ENCODE measurements around the gene SLC24A3. TPM values are rescaled to one million over a fixed set of nuclear protein-coding genes. Genes with fewer than 3 reads are reported as not detected.

Gene SLC24A3
- total RNA-seq, 1 donor from 2014 or later: 17.8 TPM

DNA sequence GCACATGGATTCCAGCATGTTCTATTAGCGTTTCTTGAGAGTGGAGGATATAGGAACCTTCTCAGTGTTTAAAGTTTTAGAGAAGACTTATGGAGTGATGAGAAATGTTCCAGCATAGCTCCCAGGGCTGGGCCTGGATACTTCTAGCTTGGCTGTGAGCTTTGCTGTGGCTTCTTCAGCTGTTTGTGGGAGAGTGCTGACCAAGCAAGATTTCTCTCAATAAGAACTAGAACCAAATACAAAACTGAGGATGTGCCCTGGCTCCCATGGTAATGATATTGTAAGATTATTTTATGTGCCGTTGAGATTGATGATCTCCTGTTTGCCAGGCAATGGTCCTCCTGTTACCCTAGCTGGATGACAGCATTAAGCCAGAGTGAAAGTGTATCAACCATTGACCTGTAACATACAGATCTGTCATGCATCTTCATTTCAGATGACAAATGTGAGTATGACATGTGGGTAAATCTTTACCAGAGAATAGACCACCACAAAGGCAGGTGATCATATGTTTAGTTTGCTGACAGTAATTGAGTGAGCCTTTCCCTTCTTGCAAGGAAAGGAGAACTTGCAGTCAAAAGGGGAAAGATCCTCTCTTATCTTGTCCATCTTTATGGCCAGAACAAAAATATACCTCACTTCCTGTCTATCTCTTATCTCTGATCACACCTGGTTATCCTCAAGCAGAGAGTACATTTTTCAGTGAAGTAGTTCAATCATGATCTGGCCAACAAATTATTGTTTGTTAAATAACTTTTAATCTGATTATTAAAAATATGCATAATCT is 180.1 kb downstream of the SLC24A3 start:
- no peak for DNase-seq

DNA sequence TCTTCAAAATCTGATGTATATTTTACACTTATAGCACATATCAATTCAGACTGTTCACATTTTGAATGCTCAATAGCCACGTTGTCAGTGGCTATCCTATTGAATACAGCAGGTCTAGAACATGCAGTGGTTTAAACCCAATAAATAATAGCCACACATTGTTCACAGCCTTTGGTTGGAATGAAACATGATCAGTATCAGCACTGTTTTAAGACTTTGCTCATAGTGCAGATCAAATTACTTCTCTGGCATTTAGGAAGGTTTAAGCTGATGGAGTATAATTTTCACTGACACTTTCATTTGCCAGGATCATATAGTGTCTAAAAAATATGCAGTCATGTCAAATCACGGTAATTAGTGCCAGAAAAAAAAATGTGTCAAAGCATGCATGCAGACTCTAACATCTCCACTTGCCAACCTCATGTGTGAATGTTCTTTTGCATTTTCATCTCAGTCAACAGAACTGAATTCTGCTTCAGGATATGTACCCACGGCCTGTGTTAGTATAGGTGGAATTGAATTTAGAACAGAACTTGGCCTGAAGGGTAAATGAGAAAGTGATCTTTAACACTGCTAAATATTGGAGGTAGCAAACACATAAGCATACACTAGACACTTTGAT is 184.1 kb downstream of the SLC24A3 start:
- no peak for DNase-seq

DNA sequence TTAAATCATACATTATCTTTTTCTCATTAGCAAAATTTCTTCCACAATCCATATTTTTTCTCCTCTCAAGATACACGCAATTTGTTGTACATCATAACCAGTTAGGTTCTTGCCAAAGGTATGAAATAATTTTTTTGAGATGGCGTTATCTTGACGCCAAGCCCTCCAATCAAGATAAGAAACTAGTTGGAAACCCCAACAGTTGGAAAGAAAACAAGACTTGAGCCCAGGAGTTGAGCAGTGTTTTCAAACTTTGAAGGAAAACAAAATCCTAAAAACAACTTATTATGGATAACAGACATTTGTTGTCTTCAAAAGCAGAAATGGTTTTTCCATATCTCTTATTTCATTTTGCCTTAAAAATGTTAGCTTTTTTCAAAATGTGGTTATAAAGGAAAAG is 184.8 kb downstream of the SLC24A3 start:
- DNase-seq: no peak

DNA sequence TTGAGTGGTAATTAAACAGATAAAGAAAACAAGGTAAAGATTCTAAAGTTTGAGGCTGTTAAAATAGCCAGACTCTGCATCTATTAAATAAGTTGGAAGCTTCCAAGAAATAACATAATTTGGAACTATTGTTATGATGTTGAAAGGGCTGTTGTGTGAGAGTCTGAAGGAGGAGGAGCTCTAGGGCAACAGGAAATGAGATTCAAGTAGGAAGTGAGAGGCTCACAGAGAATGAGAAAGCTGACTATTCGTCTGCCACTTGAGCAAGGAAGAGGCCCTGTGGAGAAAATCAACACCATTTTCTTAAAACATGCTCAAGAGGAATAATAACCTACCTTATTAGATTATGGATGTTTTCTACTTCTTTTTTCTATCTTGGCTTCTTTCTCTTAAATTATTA is 185.2 kb downstream of the SLC24A3 start:
- no peak for DNase-seq

DNA sequence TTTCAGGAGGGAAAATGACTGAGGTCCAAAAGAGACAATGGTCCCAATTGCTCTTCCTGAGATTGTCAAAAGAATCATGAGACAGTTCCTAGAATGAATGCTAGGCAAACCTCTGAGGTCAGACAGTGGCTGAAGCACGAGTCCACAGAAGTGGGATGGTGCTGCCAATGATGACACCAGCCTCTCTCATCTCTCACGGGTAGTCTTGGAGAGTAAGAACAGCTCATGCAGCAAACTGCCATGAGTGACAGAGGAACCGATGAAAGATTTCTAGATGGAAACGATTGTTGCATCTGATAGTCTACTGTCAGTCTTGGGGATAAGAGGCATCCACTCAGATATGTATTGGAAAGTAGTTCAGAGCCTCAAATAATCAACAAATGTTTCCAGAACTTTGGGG is 188.7 kb downstream of the SLC24A3 start:
- DNase-seq: no peak

DNA sequence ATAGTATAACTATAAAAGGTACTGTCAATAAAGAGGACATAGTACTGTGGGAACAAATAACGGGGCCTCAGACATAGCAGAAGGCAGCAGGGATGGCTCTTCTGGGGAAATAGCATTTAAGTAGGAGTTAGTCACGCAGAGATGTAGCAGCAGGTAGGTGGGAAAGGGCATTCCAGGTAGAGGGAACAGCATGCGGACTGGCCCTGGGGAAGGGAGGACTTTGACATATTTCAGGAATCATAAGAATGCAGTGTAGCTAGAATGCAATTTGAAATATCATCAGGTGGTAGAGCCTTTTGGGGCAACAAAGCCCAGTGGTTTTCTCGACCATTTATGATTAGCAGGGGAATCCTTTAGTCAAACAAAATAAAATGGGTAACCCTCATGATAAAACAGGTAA is 191.1 kb downstream of the SLC24A3 start:
- DNase-seq: no peak

DNA sequence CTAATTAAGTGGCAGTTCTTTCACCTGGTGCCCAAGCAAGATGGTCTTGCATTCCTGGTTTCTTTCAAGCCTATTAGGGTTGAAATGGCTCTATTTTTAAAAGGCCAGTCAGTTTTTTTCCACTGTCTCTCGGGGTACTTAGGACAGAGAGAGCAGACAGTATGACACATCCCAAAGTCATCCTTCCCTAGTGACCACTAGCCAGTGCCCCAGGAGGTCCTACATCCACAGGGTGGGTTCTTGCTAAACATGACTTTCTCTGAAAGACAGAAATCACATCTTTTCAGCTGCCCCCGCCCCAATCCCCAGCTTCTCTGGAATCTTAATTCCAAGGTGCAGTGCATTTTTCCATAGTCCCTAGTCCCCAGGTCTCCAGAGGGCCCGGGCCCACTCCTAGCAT is 192.4 kb downstream of the SLC24A3 start:
- DNase-seq: no peak

DNA sequence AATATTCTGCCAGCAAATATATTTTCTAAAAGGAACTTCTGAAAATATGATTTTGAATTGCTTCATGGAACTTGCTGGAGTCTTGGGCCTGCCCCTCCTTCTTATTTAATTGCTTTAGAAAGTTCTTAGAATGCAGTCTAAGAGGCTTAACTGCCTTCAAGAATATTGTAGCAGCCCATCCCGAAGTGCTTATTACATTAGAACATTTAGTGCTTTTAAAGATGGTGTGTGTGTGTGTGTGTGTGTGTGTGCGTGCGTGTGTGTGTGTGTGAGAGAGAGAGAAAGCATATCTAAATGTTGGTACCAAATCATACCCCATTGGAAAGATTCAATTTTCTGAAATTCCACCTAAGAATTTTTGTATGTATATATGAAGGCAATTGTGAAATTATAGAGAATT is 193.5 kb downstream of the SLC24A3 start:
- DNase-seq: no peak

DNA sequence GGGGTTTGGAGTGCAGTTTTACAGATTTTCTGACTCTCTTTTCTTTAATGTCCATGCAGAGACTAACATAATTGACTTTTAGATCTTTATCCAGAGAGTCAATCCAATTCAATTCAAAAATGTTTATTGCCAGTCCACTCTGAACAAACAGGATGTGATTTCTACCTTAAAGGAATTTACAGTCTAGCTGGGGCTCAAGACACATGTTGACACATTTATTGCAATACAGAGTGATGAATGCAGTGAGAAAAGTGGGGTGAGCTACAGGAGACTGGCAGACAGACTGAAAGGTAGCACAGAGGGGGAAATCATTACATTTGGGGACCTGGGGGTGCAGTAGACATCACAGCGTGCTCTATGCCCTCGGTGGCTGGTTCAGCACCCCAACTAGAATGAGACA is 193.9 kb downstream of the SLC24A3 start:
- no peak for DNase-seq

DNA sequence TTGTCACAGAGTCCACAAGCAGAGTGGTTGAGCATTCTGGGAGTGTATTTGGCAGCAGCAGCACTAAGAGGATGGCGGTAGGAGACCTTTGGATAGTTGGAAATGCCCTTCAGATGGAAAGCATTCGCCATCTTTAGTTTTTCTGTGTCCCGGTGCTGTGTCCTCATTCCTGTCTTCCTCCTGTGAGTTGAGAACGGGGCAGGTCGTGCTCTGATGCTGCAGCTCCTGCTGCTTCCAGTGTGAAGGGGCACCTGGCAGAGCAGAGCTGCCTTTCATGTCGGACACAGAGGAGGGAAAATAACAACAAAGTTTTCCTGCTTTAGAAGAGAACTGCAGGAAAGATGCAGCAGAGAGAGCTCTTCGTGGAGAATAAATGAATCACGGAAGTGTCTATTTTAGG is 194.8 kb downstream of the SLC24A3 start:
- DNase-seq: no peak

DNA sequence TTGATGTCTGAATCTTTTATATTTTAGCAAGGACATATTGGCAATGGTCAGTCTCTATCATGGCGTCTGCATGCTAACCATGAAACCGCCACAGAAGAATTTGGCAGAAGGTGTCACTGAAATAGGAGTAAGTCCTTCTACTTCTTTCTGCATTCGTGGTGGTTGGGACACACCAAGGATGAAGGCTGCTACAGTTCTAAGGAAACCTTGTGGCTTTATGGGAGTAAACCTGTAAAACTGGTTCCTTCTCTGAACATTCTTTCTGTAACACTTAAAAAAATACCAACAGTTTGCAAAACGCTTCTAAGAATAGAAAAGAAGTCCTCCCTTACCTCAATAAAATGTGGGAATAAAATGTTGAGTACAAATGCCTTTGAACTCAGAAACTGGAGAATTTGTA is 195.3 kb downstream of the SLC24A3 start:
- DNase-seq: no peak

DNA sequence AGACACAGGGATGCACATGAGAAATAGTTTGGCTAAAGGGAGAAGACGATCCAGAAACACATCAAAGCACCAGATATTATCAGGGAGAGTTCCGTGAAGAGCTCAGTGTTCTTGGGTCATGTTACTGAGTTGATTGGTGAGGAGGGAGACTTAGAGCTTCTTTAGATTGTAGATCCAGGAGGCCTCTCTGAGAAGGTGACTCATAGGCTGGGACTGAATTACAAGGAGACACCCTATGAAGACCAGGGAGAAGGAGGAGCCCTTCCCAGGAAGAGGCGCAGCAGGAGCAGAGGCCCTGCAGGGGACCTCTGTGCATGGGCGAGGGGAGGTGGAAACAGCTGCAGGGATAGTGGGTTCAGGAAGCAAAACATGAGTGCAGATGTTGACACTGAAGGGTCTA is 196.5 kb downstream of the SLC24A3 start:
- no peak for DNase-seq

DNA sequence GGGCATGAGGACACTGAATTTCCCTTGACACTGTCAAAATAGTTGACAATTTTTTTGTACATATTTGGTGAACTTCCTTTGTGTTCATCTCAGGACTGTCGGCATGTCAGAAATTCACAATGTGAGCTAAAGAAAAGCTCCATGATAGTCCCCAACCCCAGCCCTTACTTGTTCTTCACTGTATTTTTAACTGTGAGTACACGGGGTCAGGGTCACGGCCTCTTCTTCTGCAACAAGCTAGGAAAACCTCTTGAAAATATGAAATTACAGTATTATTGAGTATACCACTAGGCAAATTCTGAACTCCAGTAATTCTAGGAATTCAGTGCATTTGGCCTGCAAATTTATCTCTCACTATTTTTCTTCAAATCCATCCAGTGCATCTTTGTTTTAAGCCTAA is 199.4 kb downstream of the SLC24A3 start:
- DNase-seq: no peak

DNA sequence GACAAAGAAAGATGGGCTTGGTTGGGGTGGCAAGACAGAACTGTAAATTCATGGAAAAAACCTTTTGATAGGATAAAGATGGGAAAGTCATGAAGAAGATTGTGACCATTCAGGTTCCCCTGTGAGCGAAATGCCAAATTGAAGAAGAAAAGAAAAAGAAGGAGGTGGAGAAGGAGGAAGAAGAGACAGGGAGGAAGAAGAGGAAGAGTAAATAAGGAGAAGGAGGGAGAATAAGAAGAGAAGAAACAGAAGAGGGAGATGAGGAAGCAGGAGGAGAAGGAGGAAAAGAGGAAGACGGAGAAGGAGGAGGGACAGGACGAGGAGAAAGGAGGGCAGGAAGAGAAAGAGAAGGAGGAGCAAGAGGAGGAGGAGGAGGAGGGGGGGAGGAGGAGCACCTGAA is 199.8 kb downstream of the SLC24A3 start:
- no peak for DNase-seq

DNA sequence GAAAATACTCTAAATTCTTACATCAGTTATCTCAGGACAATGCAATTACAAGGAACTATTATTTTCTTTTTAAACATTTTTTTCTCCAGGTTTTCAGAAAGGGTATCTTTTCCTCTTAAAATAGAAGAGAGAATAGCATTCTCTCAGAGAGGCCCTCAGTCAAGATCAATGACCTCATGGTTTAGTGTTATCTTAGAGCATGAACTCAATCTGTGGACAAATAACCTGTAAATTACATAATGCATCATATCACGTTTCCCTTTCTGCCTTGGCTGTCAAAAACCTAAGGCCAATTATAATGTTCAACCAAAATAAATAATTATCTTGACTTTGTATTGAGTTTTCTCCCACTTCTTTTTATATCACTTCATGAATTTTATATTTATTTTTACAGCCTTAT is 202.2 kb downstream of the SLC24A3 start:
- DNase-seq: no peak

DNA sequence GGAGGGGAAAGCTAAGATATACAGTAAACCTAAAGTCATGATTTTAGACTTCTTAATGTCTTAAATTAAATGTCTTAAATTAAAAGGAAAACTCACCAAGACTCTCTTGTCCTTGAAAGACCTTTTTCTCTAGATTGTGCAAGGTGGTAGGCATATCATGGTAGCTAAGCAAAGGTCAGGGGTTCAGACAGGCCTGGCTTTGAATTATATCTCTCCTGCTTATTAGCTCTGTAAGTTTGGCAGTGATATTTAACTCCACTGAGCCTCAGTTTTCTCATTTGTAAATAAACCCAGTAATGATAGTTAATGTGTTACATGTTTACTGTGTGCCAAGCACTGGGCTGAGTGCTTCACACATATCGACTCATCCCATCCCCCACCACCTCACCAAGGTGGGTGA is 203.3 kb downstream of the SLC24A3 start:
- no peak for DNase-seq

DNA sequence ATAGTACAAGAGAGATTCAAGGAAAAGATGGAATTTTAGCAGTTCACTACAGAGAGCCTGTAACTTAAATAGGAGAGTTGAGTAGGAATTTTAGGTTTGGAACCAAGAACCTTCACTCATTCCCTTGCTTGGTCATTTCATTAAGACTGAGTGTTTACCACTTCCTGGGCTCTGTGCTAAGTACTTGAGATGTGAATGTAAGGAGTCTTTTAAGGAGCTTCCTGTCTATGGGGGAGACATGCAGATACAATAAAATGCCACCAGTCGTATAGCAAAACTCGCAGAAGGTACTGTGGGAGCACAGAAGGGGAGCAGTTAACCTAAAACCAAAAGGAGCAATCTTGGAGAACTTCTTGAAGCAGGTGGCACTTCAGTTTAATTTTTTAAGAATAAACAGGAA is 204.2 kb downstream of the SLC24A3 start:
- DNase-seq: no peak

DNA sequence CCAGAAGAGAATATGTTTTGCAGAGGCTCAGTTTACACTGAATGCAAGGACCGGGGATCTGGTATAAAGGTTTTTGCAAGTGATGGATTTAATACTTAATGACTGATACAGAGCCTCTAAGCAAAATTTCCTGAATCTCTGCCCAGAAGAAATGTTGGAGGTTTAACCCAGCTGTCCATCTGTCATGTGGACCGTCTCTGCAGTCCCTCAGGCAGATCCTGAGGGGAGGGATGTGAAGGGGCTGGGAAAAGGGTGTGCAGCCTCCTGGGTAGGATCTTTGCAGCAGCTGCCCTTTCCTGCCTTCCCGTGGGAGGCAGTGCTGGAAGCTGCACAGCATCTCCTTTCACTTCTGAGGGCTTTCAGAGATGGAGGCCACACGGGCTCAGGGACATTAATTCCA is 207.0 kb downstream of the SLC24A3 start:
- no peak for DNase-seq

DNA sequence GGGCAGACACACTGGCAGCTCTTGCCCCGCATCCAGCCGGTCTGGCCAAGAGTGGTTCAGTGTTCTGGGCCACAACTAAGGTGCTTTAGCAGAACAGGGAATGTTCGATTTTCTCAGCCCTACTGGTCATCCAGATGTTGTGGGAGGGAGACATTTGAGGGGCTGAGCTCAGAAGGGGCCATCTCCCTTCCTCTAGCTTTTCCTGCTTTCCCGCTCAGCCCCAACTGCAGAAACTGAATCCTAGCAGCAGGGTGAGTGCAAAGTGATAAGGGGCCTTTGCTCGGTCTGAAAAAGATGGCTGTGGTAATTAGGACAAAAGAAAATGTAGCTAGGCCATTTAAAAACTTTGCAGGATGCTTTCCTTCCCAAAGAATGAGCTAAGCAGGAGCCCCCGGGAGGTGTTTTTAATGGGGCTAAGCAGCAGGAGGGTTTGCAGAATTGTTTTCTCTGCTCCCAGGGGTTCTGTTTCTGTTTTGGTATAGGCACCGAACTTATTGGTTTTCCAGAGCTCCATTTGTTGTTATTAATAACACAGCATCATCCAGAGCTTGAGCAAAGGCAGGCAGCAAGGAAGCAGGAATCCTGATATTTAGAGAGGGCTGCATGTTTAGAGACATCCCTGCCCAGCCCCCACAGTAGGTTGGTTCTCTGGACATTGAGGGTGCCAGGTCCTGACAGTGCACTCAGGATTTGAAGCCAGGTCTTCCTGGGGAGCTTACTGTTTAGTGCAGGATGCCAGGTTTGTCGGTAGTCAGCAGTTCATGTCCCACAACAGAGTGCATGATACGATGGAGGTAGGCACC is 210.9 kb downstream of the SLC24A3 start:
- DNase-seq: no peak

DNA sequence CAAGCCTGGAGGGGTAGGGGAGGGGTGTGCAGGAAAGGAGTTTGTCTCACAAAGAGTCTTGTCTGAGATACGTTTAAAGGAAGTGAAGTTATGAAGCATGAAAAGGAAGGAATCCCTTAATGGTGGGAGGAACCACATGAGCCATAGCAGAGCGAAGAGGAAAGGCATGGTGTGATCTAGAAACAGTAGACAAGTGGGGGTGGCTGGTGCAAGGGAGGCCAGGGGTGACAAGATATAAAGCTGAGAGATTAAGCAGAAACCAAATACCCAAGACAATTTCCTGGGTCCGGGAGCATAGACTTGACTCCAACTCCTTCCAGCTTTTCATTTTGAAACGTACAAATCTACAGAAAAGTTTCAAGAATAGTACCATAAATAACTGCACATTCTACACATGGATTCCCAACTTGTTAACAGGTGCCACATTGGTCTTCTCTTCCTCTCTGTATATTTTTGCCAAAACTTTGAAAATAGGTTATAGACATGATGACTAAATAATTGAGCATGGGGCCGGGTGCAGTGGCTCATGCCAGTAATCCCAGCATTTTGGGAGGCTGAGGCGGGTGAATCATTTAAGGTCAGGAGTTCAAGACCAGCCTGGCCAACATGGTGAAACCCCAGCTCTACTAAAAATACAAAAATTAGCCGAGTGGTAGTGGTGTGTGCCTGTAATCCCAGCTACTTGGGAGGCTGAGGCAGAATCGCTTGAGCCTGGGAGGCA is 211.6 kb downstream of the SLC24A3 start:
- DNase-seq: no peak

DNA sequence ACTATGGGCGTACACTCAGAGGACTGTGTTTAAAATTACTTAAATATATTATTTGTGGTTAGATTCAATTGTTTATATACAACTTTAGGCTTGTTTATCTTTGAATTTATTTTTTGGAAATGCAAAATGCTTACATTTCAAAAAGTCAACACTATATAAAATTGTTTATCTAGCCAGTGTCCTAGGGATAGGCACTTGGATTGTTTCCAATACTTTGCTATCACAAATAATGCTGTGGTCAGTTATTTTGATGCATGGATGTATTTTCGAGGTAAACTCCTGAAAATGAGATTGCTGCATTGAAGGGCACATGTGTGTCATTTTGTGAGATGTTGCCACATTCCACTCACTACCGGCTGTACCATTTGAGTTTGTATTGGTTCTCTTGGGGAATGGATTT is 213.9 kb downstream of the SLC24A3 start:
- no peak for DNase-seq

DNA sequence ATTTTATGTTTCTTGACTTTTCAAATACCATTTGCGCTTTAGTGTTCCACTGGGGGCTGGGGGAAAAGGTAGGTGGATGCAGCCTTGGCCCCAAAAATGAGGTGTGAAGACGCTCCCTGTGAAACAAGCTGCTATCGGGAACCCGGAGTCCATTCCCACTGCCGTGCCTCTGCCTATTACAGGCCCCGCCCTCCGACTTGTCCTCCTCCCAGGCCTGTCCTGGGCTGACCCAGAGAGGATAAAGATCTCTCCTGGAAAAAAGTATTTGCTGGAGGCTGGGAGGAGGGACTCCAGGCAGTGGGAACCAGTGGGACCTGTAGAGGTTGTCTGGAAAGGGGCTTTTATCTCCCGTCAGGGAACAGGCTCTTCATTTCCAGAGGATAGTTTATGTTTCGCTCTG is 215.0 kb downstream of the SLC24A3 start:
- DNase-seq: no peak

DNA sequence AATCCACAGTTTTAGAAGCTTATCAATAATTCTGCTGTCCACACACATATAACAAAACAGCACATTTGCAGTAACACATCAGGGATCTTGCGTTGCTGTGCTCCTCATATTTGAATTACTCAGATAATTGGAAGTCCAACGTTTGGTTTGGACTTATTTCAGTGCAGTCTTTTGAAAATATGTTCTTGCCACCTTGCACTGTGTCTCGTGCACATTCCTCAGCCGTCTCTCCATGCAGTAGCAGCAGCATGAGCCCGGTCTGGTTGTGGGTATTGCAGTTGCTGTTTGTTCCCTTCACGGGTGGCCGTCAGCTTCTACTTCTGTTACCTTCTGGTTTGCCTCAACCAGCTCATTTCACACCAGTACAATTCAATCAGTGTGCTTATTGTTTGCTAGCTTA is 215.5 kb downstream of the SLC24A3 start:
- DNase-seq: no peak
